NCI-H345 treated with DMSO at 0.1 percent for 48 hours (cell line): ENCODE results near the gene PTPRM.

ENCODE experiments used
- DNase-seq: peaks from one replicate; lab custom pipeline; 2025; ENCODE audit not compliant: unreplicated experiment; lab: John Stamatoyannopoulos, UW

Gene PTPRM

DNA sequence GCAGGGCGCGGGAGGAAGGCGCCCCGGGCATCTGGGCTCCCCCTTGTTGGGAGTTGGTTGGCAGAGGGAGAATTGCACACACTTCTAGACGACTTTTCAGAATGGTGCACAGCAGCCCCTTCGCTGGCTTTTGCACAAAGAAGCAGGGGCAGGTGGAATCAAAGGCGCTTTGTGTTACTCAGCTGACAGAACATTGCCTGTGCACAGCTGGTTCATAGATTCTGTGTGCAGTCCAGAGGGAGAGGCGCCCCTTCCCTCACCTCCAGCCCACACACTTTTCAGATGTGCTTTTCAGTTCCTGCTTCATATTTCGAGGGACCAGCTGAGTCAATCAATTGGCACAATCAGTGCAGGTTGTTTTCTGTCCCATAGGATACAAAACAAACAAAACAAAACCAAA lies 693.7 kb downstream of the PTPRM start:
- DNase-seq, result no peak

DNA sequence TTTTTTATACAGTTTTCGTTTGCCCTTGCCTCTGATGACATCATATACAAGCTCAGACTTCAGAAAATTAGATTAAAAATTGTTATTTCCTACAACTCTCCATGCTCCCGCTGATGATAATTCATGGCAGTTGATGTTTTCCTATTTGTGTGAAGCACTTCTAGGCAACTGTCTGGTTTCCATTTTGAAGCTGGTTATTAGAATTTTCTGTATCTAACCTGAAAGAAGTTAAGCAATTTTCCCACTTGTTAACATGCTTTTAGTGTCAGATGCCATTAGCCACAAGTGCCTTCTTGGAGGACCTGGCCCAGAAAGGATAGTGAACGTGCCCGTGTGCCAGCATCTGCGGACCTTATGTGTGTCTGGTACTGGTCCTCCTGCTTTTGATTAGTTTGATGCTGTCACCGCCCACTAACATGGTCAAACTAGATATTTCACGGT lies 694.6 kb downstream of the PTPRM start:
- no peak for DNase-seq

DNA sequence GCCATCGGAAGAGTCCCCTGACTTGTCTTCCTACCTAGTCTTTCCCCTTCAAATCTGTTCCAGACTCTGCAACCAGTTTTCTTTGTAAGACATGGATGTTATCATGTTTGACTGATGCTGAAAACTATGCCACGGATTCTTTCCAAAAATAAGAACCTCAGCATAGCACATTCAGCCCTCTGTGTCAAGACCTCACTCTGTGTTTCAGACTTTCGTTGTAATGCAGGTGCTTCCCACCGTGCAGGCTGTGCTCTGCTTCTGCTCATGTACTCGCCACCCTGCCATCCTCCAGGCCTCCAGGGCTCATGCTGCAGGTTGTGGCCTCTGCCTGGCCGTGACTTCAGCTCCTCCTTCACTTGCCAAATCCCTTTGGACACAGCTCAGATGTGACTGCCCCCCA lies 695.1 kb downstream of the PTPRM start:
- no peak for DNase-seq

DNA sequence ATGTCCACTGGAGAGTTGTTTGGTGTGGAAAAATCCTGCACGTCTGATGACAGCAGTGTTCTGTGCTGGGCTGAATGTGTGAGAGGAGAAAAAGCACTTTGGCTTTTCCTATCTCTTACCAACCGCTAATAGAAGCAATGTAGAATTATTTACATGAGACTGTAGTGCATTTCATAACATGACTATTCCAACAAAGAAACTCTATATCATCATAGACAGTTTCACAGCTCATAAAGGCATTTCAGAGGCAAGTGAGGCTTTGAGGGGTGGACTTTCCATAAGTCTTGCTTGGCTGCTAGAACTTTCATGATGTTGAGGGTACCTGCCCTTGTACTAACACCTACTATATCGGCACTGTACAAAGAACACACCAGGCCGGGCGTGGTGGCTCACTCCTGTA lies 697.0 kb downstream of the PTPRM start:
- no peak for DNase-seq

DNA sequence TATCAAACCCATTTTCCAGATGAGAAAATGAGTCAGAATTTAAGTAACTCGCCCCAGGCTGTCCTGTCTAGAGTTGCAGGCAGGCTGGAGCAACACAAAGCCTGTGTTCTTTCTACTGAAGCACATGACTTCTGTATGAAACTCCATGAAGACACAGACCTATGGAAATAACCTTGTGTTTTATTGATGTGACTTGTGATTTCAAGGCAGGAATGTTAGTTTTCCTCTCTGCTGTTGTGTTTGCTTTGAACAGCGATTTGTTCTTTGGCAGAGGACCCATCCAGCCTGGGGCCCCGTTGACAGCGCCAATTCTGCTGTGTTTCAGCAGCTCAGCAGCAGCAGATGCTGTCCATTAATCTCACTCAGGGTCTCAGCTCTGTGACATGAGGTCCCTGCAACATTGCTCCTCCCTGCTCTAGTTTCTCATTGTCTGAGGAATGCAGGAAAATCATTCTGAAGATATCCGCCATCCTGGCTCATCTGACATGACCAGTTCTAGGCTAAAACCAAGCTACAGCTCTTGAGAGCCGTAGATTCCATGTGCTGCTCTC lies 697.8 kb downstream of the PTPRM start:
- DNase-seq, result no peak

DNA sequence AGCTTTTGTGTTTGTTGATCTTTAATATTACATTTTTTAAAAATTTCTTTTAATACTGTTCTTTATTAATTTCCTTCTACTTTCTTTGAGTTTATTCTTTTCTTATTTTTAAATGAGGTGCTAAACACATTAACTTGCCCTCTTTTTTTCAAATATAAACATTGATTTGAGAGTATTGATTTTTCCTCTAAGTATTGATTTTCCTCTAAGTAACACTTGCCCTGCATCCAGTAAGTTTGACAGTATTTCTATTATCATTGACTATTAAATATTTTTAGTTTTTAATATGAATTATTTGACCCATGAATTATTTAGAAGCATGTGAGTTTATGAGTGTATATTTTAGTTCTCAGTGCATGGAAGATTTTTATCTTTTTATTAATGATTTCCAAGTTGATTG lies 705.1 kb downstream of the PTPRM start:
- DNase-seq, result no peak

DNA sequence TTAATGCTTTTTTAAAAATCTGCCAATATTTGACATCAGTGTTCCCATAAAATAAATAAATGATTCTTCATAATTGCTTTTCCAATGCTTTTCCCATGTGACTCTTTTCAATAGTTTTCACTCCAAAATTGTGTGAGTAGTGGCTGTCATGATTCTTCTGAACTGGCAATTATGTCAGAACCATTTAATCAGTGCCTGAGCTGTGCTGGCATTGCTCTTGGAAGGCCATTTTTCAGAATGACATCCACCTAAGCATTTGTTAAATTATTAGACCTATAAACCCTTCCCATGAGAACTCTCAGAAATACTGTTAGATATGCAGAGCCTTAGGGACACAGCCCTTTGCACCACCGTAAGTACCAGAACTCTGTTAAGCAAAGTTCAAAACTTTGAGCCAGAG lies 707.3 kb downstream of the PTPRM start:
- no peak for DNase-seq

DNA sequence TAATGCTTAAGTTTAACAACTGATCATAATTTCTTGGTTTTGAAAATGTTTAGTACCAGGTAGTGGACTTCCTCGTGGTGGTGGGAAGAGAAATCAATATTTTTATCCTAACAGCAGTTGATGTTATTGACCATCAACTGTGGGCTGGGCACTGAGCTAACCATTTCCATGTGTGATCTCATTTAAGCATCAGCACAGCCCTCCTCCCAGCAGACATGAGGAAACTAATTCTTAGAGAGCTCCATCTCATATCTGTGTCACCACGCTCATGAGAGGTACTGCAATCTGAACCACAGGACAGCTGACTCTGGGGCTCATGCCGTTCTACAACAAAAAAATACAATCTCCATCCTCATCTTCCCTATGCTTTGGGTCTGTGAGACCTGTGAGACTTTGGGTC lies 709.3 kb downstream of the PTPRM start:
- no peak for DNase-seq

DNA sequence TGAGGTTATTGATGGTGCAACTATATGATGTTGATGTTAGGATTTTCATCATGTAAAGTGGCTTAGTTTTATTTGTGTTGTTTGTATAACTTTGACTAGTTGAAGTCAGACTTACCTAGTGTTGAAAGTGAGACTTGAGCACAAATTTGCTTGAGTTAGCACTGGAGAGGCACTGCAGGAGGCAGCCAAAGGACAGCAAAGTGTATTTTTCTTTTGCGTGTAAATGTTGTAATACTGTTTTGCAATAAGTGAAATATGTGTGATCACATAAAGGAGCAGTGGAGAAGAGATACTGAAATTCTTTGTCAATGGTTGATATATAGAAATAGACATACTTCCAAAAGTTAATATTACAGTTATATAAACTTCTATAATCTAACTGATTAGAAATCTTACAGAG lies 710.2 kb downstream of the PTPRM start:
- no peak for DNase-seq

DNA sequence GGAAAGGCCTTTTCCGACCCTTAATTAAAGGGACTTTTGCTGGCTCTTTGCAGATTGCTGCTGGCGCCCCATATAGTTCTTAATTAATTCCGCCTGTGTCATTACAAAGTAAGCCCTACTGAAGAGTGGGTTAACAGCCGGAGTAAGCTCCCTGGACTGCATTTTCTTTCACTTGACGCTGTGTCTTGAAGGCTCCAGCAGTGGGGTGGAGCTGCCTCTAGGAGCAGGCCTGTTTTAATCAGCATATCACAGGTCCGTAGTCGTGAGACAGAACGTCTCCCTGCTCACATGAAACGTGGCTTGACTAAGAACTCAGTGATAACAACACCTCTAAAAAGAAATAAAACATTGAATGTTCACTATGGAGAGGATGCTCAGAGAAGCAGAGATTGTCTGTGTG lies 712.2 kb downstream of the PTPRM start:
- no peak for DNase-seq

DNA sequence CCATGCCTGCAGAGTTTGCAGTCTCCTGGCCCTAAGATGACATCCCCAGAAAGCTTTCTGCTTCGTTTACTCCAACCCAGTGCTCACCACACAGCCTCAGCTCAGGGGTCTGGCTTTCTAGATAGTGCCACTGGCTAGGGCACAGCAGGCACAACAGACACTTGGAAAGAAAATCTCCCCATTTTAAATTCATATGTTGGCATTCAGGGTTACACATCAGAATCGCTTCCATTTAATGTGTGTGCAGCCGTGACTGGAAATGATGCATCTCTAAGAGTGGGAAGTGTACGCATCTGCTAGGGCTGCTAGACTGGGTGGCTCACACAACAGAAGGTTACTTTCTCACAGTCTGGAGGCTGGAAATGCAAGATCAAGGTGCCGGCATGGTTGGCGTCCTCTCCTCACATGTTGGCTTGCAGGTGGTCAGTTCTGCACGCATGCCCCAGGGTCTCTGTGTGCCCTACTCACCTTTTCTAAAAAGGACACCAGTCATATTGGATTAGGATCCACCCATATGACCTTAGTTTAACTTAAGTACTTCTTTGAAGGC lies 712.7 kb downstream of the PTPRM start:
- DNase-seq, result no peak

DNA sequence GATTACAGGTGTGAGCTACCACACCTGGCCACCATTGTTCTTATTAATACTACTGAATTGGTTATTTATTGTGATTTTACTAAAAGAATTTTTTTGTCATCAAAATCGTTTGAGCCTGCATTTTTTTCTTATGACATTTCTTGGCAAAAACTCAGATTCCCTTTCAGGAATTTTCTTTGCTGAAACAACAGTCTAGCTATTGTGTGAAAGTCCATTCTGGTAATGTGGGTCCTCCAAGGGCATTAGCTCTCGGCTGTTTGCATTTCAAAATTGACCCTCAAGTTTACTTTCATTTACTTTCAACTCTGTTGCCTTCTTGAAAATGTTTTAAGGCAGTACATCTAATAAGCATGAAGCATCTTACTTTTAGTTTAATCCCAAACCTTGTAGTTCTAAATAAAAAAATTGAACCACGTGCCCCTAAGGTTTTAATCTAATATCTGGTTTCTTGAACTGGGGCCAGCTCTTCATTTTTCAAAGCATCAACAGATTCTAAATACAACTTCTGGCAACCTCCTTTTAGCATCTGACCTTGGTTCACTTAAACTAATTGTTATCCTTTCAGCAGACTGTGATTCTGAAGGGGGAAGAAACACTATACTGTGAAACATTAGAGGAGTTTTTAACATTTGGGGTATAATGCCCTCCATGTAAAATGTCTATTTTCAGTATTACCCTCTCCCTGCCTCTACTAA lies 716.9 kb downstream of the PTPRM start:
- DNase-seq, result no peak

DNA sequence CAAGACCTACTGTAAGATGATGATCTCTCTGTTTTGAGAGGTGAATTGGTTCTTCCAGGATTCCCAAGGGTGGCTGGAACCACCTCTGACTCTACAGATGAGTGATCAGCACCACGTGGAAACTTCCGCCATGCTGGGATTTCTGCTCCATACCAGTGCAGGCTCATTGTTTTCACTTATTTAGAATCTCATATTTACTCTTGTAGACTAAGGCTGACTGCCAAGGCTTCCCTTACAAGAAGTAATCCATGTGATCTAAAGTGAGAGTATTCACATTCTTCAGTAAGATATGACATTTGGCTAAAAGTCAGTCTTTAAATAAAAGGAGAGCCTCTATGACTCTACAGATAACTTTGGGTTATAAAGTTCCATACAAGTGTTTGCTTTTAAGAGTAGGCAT lies 719.2 kb downstream of the PTPRM start:
- no peak for DNase-seq

DNA sequence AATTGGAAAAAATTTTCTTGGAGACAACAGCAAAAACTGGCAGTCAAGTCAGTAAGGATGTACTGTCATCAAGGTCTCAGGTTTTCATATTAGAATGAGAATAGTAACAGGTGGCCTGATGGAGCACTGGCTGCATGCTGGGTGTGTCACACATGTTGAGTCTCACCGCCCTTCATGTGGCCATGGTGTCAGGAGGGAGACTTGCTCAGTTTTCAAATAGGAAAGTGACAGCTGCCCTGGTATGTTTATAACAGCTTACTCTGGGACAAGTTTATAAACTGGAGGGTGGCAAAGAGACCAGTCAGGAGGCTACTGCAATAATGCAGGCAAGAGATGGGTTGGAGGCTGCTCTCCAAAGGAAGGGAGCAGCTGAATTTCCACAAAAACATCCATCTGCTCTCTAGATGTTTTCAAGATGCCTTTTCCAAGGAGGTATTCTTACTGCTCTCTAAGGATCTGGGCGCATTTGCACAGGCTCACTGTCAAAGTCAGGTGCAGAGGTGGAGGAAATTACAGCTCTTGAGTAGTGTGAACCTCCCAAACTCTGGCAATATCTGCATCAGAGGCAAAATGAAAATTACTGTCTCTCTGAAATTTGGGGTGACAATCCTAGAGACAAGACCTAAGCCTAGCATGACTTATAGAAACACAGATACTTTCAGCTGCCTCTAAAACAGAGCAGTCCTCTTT lies 720.2 kb downstream of the PTPRM start:
- no peak for DNase-seq

DNA sequence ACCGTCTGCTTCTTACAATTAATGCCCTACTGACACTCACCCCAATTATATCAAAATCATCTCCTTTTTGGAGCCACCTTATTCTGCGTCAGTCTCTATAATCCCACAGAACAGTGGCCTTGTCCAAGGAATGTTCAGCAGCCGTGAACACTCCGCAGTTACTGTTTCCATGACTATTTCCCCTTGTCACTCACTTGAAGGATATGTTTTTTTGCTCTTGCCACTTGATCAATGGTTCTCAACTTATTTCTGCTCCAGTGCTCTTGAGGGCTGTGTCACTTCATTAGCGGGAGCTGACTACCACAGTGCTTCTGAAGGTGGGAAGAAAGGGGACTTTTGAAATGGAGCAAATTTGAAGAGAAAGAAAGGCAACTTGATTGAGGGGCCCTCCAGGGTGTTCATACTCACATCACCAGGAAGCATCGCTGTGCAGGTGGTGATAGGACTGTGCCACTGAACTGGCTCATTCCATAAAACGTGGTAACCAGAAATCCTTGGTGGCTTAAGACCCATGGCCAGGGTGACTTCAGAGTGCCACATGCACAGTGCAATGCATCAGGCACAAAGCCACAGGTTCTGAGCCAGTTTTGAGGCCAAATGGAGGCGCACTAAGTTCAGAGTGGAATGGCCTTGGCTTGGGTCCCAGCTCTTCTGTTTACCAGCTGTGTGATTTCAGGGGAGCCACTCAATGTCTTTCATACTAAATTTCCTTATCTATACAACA lies 721.5 kb downstream of the PTPRM start:
- no peak for DNase-seq

DNA sequence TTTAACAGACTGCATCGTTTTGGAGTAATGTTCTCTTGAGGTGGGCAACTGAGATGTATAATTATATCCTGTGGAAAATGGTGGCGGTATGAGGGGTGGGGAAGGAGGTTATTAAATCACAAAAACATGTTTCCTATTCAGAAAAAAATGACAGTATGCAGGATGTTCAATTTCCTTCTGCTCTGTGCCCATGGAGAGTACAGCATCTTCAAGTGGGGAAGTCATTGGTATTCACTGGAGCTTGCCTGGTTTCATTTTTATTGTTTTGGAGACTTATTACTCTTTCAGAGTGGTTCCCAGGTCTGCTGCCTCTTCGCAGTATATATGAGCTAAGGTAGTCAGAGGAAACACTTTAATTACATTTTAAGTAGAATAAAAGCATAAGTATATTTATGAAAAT lies 723.3 kb downstream of the PTPRM start:
- DNase-seq, result no peak

DNA sequence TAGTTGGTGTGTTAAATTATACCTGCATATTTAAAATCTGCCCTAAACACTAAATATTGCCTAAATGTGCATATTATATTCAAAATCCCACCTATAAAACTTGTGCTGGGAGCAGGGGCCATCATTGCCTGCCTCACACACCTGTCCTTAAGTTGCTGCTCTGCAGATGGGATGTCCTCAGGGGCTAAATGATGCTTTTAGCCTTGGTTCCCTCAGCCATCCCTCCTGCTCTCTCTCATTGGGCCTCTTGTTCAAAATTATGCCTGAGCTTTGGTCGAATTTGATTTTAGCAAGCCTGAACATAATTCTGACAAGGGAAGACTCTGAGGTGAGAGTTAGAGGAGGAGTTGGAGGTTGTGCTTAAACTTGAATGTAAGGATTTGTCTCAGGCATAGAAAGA lies 723.8 kb downstream of the PTPRM start:
- DNase-seq, result no peak

DNA sequence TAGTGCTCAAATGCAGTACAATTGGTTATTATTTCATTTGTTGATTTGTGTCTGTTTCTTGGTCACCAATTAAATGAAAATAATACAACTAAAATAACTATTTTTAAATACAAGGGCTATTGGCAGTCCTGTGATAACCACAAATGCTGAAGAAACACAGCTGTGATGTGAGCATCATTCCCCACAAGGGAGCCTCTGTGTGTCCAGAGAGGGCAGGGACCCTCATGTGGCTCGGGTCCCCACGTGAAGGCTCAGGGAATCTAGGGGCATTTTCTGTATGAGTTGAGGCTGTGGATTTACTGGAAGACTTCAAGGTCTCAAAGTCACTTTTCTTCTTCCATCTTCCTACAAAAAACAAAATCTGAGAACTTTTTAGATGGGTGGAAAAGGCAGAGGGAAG lies 726.1 kb downstream of the PTPRM start:
- DNase-seq, result no peak

DNA sequence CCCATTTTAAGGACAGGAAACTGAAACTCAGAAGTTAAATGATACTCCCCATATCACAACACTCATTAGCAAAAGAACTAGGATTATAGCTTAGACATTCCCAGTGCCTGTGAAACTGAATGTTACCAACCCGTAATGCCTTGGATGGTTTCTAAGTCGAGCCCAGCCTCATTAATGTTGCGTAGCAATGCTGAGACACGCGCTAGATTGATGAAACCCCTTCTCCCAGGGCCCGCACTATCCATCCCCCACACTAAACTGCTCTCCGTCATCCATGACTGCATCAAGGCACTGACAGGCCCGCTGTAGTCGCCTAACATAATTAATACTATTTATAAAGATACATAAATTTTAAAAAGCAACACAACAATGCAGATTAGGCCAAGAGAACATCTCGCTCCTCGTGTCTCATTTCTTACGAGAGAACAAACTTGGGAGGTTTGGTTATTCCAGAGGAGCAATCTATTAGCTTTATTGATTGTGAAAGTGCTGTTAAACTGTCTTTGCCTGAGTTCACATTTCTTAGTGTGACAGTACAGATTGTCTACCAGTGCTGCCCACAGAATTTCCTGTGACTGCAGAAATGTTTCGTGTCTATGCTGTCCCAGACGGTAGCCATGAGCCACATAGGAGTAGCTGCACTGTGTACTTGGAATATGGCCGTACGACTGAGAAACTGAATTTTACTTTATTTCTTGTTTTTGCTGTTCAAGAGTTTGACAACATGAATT lies 729.9 kb downstream of the PTPRM start:
- no peak for DNase-seq

DNA sequence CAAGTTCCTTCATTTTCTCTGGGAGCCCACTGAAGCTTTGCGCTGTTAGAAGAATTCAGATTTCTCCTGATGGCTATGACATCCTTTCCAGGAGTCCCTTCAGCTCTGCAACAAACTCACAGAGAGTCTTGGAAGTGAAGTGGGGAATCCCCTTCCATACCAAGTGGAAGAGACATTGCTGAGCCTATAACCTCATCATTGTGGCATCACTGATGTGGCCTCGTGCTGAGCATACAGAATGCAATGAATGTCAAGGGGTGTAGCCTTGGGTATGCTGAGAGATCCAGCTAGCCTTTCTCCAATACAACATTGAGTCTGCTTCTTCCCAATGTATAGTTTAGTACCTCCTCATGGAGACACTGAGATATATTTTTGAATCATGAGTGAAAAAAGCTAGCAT lies 731.1 kb downstream of the PTPRM start:
- no peak for DNase-seq
